ENCODE data around the gene STK33.
A peak's percentile ranks its signal among the peaks of the same experiment; 100 is the strongest.

The STK33 gene

GRCh38 chr11:8603696-8604077 lies 9.7 kb upstream of the STK33 start:
- H3K27me3 ChIP-seq (ENCODE audit: control insufficient read depth in 1 of 2, insufficient read depth in 2 of 2, low read length in 2 of 2): no peaks in the 10 kb centered on the region
- no peak overlapping the region for H3K9ac ChIP-seq (ENCODE audit: low read length in 2 of 2)
- H3K36me3 ChIP-seq (ENCODE audit: control insufficient read depth in 2 of 2, insufficient read depth in 2 of 2, low read length in 2 of 2): no peaks in the 10 kb centered on the region
- no peak overlapping the region for H3K4me3 ChIP-seq (ENCODE audit: low read length in 2 of 2)
- peaks cover 8% of the 10 kb centered on the region for H3K4me1 ChIP-seq (ENCODE audit: control insufficient read depth, insufficient read depth, low read length)
- H3K27ac ChIP-seq (ENCODE audit: low read length): peak overlapping the region; percentile 49
- no peaks in the 10 kb centered on the region for H3K9me3 ChIP-seq (ENCODE audit: control insufficient read depth in 2 of 2, low read length in 2 of 2)

GRCh38 chr11:8601376-8602133 lies 7.5 kb upstream of the STK33 start:
- H3K9ac ChIP-seq (ENCODE audit: low read length in 2 of 2): no peak overlapping the region
- H3K4me1 ChIP-seq (ENCODE audit: control insufficient read depth, insufficient read depth, low read length): peaks cover 8% of the 10 kb centered on the region
- no peak overlapping the region for H3K27ac ChIP-seq (ENCODE audit: low read length)
- H3K27me3 ChIP-seq (ENCODE audit: control insufficient read depth in 1 of 2, insufficient read depth in 2 of 2, low read length in 2 of 2): no peaks in the 10 kb centered on the region
- H3K4me3 ChIP-seq (ENCODE audit: low read length in 2 of 2): no peak overlapping the region
- no peaks in the 10 kb centered on the region for H3K9me3 ChIP-seq (ENCODE audit: control insufficient read depth in 2 of 2, low read length in 2 of 2)
- H3K36me3 ChIP-seq (ENCODE audit: control insufficient read depth in 2 of 2, insufficient read depth in 2 of 2, low read length in 2 of 2): no peaks in the 10 kb centered on the region

GRCh38 chr11:8598506-8598905 lies 4.5 kb upstream of the STK33 start:
- H3K36me3 ChIP-seq (ENCODE audit: control insufficient read depth in 2 of 2, insufficient read depth in 2 of 2, low read length in 2 of 2): no peaks in the 10 kb centered on the region
- no peak overlapping the region for H3K4me3 ChIP-seq (ENCODE audit: low read length in 2 of 2)

GRCh38 chr11:8597182-8597581 lies 3.2 kb upstream of the STK33 start:
- no peak overlapping the region for H3K9ac ChIP-seq (ENCODE audit: low read length in 2 of 2)
- H3K4me3 ChIP-seq (ENCODE audit: low read length in 2 of 2): no peak overlapping the region
- peaks cover 9% of the 10 kb centered on the region for H3K4me1 ChIP-seq (ENCODE audit: control insufficient read depth, insufficient read depth, low read length)
- no peak overlapping the region for H3K27ac ChIP-seq (ENCODE audit: low read length)
- peaks cover 0 to 9% of the 10 kb centered on the region in 2 donors for H3K27me3 ChIP-seq (ENCODE audit: control insufficient read depth in 1 of 2, insufficient read depth in 2 of 2, low read length in 2 of 2)
- no peaks in the 10 kb centered on the region for H3K9me3 ChIP-seq (ENCODE audit: control insufficient read depth in 2 of 2, low read length in 2 of 2)
- H3K36me3 ChIP-seq (ENCODE audit: control insufficient read depth in 2 of 2, insufficient read depth in 2 of 2, low read length in 2 of 2): no peaks in the 10 kb centered on the region

More at GRCh38 chr11:8598506-8598905, 4.5 kb upstream of the STK33 start:
- H3K4me1 ChIP-seq (ENCODE audit: control insufficient read depth, insufficient read depth, low read length): peaks cover 7% of the 10 kb centered on the region
- H3K9ac ChIP-seq (ENCODE audit: low read length in 2 of 2): no peak overlapping the region
- H3K9me3 ChIP-seq (ENCODE audit: control insufficient read depth in 2 of 2, low read length in 2 of 2): no peaks in the 10 kb centered on the region
- H3K27ac ChIP-seq (ENCODE audit: low read length): no peak overlapping the region
- peaks cover 0 to 9% of the 10 kb centered on the region in 2 donors for H3K27me3 ChIP-seq (ENCODE audit: control insufficient read depth in 1 of 2, insufficient read depth in 2 of 2, low read length in 2 of 2)

- H3K27ac ChIP-seq (ENCODE audit: low read length): no peak overlapping the region
- no peaks in the 10 kb centered on the region for H3K36me3 ChIP-seq (ENCODE audit: control insufficient read depth in 2 of 2, insufficient read depth in 2 of 2, low read length in 2 of 2)
- H3K27me3 ChIP-seq (ENCODE audit: control insufficient read depth in 1 of 2, insufficient read depth in 2 of 2, low read length in 2 of 2): peaks cover 0 to 9% of the 10 kb centered on the region in 2 donors
- H3K4me3 ChIP-seq (ENCODE audit: low read length in 2 of 2): no peak overlapping the region
- H3K4me1 ChIP-seq (ENCODE audit: control insufficient read depth, insufficient read depth, low read length): peaks cover 9% of the 10 kb centered on the region
- no peak overlapping the region for H3K9ac ChIP-seq (ENCODE audit: low read length in 2 of 2)
- no peaks in the 10 kb centered on the region for H3K9me3 ChIP-seq (ENCODE audit: control insufficient read depth in 2 of 2, low read length in 2 of 2)
Measured at GRCh38 chr11:8596504-8597046, 2.5 kb upstream of the STK33 start.

- peak overlapping the region; percentile 50 for H3K27ac ChIP-seq (ENCODE audit: low read length)
- no peaks in the 10 kb centered on the region for H3K36me3 ChIP-seq (ENCODE audit: control insufficient read depth in 2 of 2, insufficient read depth in 2 of 2, low read length in 2 of 2)
- H3K9ac ChIP-seq (ENCODE audit: low read length in 2 of 2): peak overlapping the region; percentile 58 to 73
- no peaks in the 10 kb centered on the region for H3K9me3 ChIP-seq (ENCODE audit: control insufficient read depth in 2 of 2, low read length in 2 of 2)
- H3K4me1 ChIP-seq (ENCODE audit: control insufficient read depth, insufficient read depth, low read length): peaks cover 9% of the 10 kb centered on the region
- H3K27me3 ChIP-seq (ENCODE audit: control insufficient read depth in 1 of 2, insufficient read depth in 2 of 2, low read length in 2 of 2): peaks cover 0 to 9% of the 10 kb centered on the region in 2 donors
- peak overlapping the region; percentile 79 to 80 for H3K4me3 ChIP-seq (ENCODE audit: low read length in 2 of 2)
Measured at GRCh38 chr11:8593455-8593854, 573 bp downstream of the STK33 start.

GRCh38 chr11:8587915-8588314 lies 6.1 kb downstream of the STK33 start:
- Histone ChIP-seq H3K9me3 (ENCODE audit: control insufficient read depth in 2 of 2, low read length in 2 of 2) (peaks cover 2 to 4% of the 10 kb centered on the region in 2 donors), H3K4me3 (ENCODE audit: low read length in 2 of 2) (no peak overlapping the region), H3K4me1 (ENCODE audit: control insufficient read depth, insufficient read depth, low read length) (no peaks in the 10 kb centered on the region), H3K36me3 (ENCODE audit: control insufficient read depth in 2 of 2, insufficient read depth in 2 of 2, low read length in 2 of 2) (no peaks in the 10 kb centered on the region), H3K9ac (ENCODE audit: low read length in 2 of 2) (no peak overlapping the region), H3K27ac (ENCODE audit: low read length) (no peak overlapping the region), H3K27me3 (ENCODE audit: control insufficient read depth in 1 of 2, insufficient read depth in 2 of 2, low read length in 2 of 2) (no peaks in the 10 kb centered on the region)

GRCh38 chr11:8586805-8587204 lies 7.2 kb downstream of the STK33 start:
- Histone ChIP-seq H3K4me1 (ENCODE audit: control insufficient read depth, insufficient read depth, low read length) (no peaks in the 10 kb centered on the region), H3K27ac (ENCODE audit: low read length) (no peak overlapping the region), H3K4me3 (ENCODE audit: low read length in 2 of 2) (no peak overlapping the region), H3K27me3 (ENCODE audit: control insufficient read depth in 1 of 2, insufficient read depth in 2 of 2, low read length in 2 of 2) (no peaks in the 10 kb centered on the region), H3K9ac (ENCODE audit: low read length in 2 of 2) (no peak overlapping the region), H3K36me3 (ENCODE audit: control insufficient read depth in 2 of 2, insufficient read depth in 2 of 2, low read length in 2 of 2) (no peaks in the 10 kb centered on the region), H3K9me3 (ENCODE audit: control insufficient read depth in 2 of 2, low read length in 2 of 2) (peaks cover 2 to 4% of the 10 kb centered on the region in 2 donors)

GRCh38 chr11:8586184-8586583 lies 7.8 kb downstream of the STK33 start:
- no peaks in the 10 kb centered on the region for H3K36me3 ChIP-seq (ENCODE audit: control insufficient read depth in 2 of 2, insufficient read depth in 2 of 2, low read length in 2 of 2)
- H3K4me1 ChIP-seq (ENCODE audit: control insufficient read depth, insufficient read depth, low read length): no peaks in the 10 kb centered on the region
- H3K9ac ChIP-seq (ENCODE audit: low read length in 2 of 2): no peak overlapping the region
- no peak overlapping the region for H3K4me3 ChIP-seq (ENCODE audit: low read length in 2 of 2)
- peaks cover 2 to 4% of the 10 kb centered on the region in 2 donors for H3K9me3 ChIP-seq (ENCODE audit: control insufficient read depth in 2 of 2, low read length in 2 of 2)
- H3K27me3 ChIP-seq (ENCODE audit: control insufficient read depth in 1 of 2, insufficient read depth in 2 of 2, low read length in 2 of 2): no peaks in the 10 kb centered on the region
- no peak overlapping the region for H3K27ac ChIP-seq (ENCODE audit: low read length)

GRCh38 chr11:8584511-8584910 lies 9.5 kb downstream of the STK33 start:
- H3K36me3 ChIP-seq (ENCODE audit: control insufficient read depth in 2 of 2, insufficient read depth in 2 of 2, low read length in 2 of 2): no peaks in the 10 kb centered on the region
- no peaks in the 10 kb centered on the region for H3K27me3 ChIP-seq (ENCODE audit: control insufficient read depth in 1 of 2, insufficient read depth in 2 of 2, low read length in 2 of 2)
- H3K4me3 ChIP-seq (ENCODE audit: low read length in 2 of 2): no peak overlapping the region
- H3K9ac ChIP-seq (ENCODE audit: low read length in 2 of 2): no peak overlapping the region
- H3K27ac ChIP-seq (ENCODE audit: low read length): no peak overlapping the region
- H3K9me3 ChIP-seq (ENCODE audit: control insufficient read depth in 2 of 2, low read length in 2 of 2): peaks cover 2 to 4% of the 10 kb centered on the region in 2 donors
- no peaks in the 10 kb centered on the region for H3K4me1 ChIP-seq (ENCODE audit: control insufficient read depth, insufficient read depth, low read length)

GRCh38 chr11:8584082-8584481 lies 9.9 kb downstream of the STK33 start:
- no peaks in the 10 kb centered on the region for H3K36me3 ChIP-seq (ENCODE audit: control insufficient read depth in 2 of 2, insufficient read depth in 2 of 2, low read length in 2 of 2)
- H3K4me3 ChIP-seq (ENCODE audit: low read length in 2 of 2): no peak overlapping the region
- H3K9me3 ChIP-seq (ENCODE audit: control insufficient read depth in 2 of 2, low read length in 2 of 2): peaks cover 2 to 4% of the 10 kb centered on the region in 2 donors
- no peak overlapping the region for H3K27ac ChIP-seq (ENCODE audit: low read length)
- no peak overlapping the region for H3K9ac ChIP-seq (ENCODE audit: low read length in 2 of 2)
- no peaks in the 10 kb centered on the region for H3K4me1 ChIP-seq (ENCODE audit: control insufficient read depth, insufficient read depth, low read length)
- H3K27me3 ChIP-seq (ENCODE audit: control insufficient read depth in 1 of 2, insufficient read depth in 2 of 2, low read length in 2 of 2): no peaks in the 10 kb centered on the region
